ENCODE results near the gene SLC34A1.

SLC34A1 gene

GRCh38 chr5:177442066-177442826 is 58.0 kb downstream of the SLC34A1 start:
- DNase-seq (ENCODE audit: low read depth, low spot score): no peak
- TF ChIP-seq CTCF (IDR thresholded peaks at IDR 0.05; ENCODE audit: insufficient read depth, low read length, missing control alignments): no peak
- ChIA-PET POLR2A (no interaction called here), CTCF (interaction anchor here (1.2 to 21.1 kb wide), 6 partner anchors 13 to 73 kb away, joined by 3 to 412 read pairs (median 46); partner anchors contain the start of genes F12 and PFN3)
- no peak overlapping the region for H3K4me3 ChIP-seq (ENCODE audit: low read depth, low read length)

DNA sequence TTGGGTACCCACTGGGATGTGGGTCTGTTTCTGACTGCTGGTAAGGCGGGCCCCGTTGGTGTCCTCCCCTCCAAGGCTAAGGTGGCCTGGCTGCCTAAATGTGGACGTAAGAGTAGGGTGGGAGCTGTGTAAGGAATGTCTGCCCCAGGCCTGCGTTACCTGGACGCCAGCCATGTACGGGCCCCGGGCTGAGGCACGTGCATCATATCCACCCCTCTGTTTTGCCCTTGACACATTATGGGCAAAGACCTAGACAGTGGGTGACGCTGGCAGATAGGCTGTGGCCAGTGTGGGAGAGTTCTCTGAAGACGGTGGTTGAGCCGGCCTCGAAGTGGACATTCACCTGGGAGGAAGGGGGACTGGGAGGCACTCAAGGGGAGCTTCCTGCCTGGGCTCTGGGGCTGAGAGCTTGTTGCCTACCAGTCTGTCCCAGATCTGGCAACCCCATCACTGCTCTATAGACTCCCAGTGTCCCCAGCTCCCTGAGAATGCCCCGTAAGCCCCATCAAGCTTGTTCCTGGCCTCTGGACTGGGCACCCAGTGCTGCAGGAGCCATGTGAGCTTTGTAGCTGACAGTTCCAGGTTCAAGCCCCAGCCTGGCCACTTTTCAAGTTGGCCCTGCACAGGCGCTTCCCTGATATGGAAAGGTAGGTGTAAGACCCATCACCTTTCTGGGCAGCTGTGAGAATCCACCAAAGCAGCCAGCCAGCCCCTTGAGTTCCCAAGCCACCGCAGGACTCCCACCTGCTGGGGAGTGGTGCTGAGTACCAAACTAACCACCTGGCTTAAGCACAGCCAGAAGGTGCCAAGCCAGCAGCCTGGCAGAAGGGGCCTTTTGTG is 59.1 kb downstream of the SLC34A1 start:
- ChIA-PET POLR2A (no interaction called here), CTCF (interaction anchor here (0.6 to 21.1 kb wide), 8 partner anchors 12 to 330 kb away, joined by 3 to 412 read pairs (median 6); partner anchors contain the start of genes F12, GRK6 and PFN3)
- TF ChIP-seq CTCF (IDR thresholded peaks at IDR 0.05; ENCODE audit: insufficient read depth, low read length, missing control alignments): no peak
- DNase-seq (ENCODE audit: low read depth, low spot score): no peak
- no peak overlapping the region for H3K4me3 ChIP-seq (ENCODE audit: low read depth, low read length)

DNA sequence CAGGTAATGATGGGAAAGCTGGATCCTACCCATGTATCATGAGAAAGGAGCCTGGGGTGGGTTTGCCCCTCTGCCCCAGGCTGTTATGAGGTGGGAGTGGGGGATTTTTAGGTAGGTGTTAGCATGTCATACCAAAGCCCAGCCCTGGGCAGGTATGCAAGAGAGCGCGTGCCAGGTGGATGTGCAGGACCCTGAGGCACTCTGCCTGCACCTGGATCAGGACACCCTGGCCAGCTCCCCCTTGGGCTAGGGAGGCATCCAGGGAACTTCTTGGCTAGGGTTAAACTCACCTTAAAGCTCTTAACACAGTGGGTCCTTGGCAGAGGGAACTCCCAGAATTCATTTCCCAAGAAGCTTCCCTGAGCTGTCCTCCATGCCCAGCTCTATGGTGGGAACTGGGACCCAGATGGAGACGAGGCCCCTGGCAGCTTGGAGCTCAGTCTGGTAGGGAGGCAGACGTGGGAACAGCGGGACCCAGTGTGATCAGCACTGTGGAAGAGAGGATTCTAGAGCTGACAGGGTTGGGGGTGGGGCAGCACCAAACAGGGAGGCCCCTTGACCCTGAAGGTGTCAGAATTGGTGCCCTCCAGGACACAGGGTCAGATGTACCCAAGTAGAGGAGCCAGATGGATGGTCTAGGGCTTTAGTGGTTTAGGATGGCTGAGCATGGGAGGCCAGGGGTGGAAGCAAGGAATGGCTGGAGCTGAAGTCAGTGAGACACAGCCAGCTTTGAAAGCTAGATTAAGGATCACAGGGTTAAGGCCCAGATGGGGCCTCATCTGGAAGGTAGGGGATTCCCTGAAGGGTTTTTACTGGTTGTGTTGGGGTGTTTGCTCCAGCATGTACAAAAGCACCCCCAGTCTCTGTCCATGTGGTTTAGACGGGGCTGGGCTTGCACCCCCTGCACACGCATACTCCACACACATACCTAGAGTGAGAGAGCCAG is 60.1 kb downstream of the SLC34A1 start:
- CTCF ChIA-PET: interaction anchor here (1.0 to 21.1 kb wide), 9 partner anchors 11 to 331 kb away, joined by 3 to 412 read pairs (median 7); partner anchors contain the start of genes F12, GRK6 and PFN3
- DNase-seq (ENCODE audit: low read depth, low spot score): no peak
- no peak overlapping the region for H3K4me3 ChIP-seq (ENCODE audit: low read depth, low read length)
- POLR2A ChIA-PET: interaction anchor here (0.9 to 1.5 kb wide), 2 partner anchors 18 to 53 kb away, joined by 3 read pairs; partner anchors contain the start of genes GRK6 and PDLIM7
- TF ChIP-seq CTCF (IDR thresholded peaks at IDR 0.05; ENCODE audit: insufficient read depth, low read length, missing control alignments): no peak

DNA sequence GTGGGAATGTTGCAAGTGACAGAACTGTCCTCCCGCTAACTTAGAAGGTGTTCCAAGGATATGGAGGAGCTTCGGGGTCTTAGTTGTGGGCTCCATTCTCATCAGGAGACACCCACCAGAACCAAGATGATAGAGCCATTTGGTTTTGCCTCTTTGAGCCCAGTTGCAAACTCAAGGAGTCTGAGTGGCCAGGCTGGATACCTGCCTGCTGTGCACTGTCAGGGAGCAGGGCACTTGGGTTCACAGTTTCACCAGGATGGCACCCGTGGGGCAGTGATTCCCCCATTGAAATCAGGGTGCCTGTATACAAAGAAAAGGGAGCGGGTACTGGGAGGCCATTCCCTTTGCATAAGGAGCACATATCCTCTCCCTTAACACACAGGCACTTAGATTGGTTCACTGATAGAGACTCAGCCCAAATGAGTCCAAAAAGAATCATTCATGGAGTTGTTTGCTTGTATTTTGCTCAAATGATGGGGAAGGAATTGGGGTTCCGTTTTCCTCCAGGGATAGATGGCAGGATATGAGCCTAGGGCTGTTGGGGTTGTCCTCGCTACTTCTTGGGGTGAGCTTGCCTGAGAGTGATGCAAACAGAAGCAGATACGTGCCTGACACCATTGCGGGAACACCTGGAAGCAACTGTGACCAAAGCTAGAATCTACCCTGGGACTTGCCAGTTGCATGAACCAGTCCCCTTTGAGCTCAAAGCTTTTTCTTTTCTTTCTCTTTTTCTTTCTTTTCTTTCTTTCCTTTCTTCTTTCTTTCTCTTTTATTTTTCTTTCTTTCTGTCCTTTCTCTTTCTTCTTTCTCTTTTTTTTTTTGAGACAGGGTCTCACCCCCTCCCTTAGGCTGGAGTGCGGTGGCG is 61.0 kb downstream of the SLC34A1 start:
- POLR2A ChIA-PET: interaction anchor here (1.0 to 1.5 kb wide), 3 partner anchors 9 to 66 kb away, joined by 3 to 6 read pairs (median 5); partner anchors contain the start of gene GRK6
- no peak for DNase-seq (ENCODE audit: low read depth, low spot score)
- CTCF ChIA-PET: interaction anchor here (0.7 to 21.1 kb wide), 13 partner anchors 8 to 373 kb away, joined by 3 to 412 read pairs (median 7); partner anchors contain the start of genes F12, MXD3 and PFN3
- TF ChIP-seq CTCF (IDR thresholded peaks at IDR 0.05; ENCODE audit: insufficient read depth, low read length, missing control alignments): no peak
- no peak overlapping the region for H3K4me3 ChIP-seq (ENCODE audit: low read depth, low read length)

DNA sequence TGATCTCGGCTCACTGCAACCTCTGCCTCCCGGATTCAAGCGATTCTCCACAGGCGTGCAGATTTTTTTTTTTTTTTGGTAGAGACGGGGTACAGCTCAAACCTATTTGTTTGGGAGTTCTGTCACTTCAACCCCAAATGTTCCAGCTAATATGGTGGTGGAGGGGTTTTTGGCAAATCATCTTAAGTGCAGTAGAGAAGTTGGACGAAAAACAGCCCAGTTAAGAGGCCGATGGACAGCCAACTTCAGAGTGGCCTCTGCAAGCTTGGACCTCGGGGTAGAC is 61.6 kb downstream of the SLC34A1 start:
- H3K4me3 ChIP-seq (ENCODE audit: low read depth, low read length): peak overlapping the region; percentile 69
- TF ChIP-seq CTCF (IDR thresholded peaks at IDR 0.05; ENCODE audit: insufficient read depth, low read length, missing control alignments): no peak
- DNase-seq (ENCODE audit: low read depth, low spot score): no peak
- CTCF ChIA-PET: interaction anchor here (0.7 to 21.1 kb wide), 11 partner anchors 9 to 374 kb away, joined by 3 to 412 read pairs (median 10); partner anchors contain the start of genes F12, MXD3 and PFN3
- POLR2A ChIA-PET: interaction anchor here (1.0 to 1.5 kb wide), 4 partner anchors 9 to 66 kb away, joined by 3 to 6 read pairs (median 6); partner anchors contain the start of gene GRK6
